ENCODE data around the gene STEAP1. TPM values are rescaled to one million over a fixed set of nuclear protein-coding genes. Genes with fewer than 3 reads are reported as not detected.
"Not testable (repeated sequence)": the region's sequence is repeated elsewhere in the genome, so short reads cannot be mapped to it uniquely, and the experiment has no call there.

Gene STEAP1
- 30.0 and 30.3 TPM in 2 replicates for total RNA-seq (2014; rRNA removed; shearing (Covaris generic))

DNA sequence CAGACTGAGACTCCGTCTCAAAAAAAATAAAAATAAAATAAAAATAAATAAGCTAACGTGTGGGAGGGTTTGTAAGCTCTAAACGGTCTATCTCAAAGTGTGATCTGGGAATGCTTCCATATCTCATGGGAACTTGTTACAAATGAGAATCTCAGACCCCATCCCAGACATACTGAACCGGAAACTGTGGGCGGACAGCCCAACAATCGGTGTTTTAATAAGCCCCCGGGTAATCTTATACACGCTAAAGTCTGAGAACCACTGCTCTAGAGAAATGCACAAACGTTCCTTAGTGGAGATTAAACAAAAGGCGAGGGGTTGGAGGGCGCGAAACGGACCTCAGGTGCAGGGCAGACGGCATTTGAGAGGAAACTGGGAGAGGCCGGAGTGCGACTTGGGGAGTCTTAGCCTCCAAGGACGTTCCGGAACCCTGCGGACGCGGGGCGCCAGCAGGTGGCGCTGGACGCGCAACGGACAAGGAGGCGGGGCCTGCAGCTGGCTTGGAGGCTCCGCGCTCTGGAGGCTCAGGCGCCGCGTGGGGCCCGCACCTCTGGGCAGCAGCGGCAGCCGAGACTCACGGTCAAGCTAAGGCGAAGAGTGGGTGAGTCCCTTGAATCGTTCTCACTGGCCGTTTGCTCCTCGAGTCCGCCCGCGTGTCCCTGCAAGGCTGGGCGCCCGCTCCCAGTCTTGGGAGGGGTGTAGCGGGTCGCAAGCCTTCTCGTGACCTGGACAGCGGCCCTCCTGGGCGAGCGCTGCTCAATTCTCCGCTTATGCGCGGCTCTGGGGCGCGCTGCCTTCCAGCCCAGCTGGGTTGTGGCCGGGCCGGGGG, at the start of gene STEAP1:
Gene STEAP1, plus strand, starts transcription at position 527 of the 829 bp plus-strand sequence. CDS start 5,320 bp downstream, outside the sequence.
- DNase-seq (ENCODE audit: low read depth) = peak; percentile 88

DNA sequence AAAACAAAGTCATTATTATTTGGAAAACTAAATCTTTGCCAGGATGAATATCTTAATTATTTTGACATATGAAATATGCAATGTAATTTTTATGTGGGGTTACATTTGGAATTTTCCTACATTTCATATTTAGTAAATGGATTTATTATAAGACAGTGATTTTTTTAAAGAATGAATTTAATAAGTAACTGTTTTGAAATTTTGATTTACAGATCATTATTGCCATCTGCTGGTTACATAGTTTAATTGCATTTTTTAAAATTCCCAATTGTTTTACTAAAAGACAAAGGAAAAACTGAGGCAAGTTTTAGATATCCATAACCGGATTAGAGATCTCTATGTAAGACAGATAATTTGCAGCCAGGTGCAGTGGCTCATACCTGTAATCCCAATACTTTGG, 39.3 kb upstream of the STEAP1 start:
- not testable (repeated sequence) for DNase-seq (ENCODE audit: low read depth)

DNA sequence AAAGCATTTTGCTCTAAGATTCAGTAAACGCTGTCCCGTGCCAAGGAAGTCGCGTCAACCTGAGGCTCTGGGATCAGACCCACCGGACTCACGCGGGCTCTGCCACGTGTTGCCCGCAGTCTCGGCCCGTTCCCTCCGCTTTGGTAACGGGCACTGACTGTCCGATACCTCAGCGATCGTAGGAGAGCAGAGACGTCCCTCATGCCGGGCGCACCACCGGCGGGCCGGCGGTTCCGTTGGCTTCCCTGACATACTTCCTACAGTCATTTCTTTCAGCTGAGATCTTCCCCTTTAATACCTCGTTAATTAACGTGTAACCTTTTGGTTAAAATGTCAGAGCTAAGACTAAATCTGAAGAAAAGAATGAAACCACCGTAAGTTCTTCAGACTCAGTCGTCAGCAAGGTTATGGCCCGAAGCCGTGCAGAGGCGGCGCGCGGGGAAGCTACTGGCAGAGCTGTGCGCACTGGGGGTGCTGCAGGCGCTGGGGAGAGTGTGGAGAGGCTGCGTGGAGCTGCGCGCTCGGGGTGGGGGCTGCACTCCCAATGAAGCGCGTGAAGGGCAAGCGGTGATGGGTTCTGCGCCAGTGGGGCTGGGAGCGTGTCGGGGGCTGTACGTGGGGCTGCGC, 35.6 kb upstream of the STEAP1 start:
- DNase-seq (ENCODE audit: low read depth) = peak; percentile 6

- peak; percentile 15 for DNase-seq (ENCODE audit: low read depth)
Observed at GRCh38 chr7:90119178-90119971, 34.9 kb upstream of the STEAP1 start.

- not testable (repeated sequence) for DNase-seq (ENCODE audit: low read depth)
Observed at GRCh38 chr7:90120205-90120604, 34.1 kb upstream of the STEAP1 start.

DNA sequence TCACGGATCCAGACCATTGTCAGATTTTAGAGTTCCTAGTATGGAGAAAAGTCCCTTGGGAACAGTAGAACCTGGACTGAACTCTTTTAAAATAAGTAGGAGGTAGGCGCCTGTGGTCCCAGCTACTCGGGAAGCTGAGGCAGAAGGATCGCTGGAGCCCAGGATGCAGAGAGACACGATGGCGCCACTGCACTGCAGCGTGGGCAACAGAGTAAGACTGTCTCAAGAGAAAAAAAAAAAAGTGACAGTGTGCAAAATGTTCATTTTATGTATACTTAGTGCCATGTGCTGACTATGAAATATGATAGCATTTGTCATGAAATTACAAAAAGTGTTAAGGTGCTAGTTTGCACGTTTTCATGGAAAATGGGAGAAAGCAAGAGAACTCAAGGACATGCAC, 22.5 kb upstream of the STEAP1 start:
- not testable (repeated sequence) for DNase-seq (ENCODE audit: low read depth)

DNA sequence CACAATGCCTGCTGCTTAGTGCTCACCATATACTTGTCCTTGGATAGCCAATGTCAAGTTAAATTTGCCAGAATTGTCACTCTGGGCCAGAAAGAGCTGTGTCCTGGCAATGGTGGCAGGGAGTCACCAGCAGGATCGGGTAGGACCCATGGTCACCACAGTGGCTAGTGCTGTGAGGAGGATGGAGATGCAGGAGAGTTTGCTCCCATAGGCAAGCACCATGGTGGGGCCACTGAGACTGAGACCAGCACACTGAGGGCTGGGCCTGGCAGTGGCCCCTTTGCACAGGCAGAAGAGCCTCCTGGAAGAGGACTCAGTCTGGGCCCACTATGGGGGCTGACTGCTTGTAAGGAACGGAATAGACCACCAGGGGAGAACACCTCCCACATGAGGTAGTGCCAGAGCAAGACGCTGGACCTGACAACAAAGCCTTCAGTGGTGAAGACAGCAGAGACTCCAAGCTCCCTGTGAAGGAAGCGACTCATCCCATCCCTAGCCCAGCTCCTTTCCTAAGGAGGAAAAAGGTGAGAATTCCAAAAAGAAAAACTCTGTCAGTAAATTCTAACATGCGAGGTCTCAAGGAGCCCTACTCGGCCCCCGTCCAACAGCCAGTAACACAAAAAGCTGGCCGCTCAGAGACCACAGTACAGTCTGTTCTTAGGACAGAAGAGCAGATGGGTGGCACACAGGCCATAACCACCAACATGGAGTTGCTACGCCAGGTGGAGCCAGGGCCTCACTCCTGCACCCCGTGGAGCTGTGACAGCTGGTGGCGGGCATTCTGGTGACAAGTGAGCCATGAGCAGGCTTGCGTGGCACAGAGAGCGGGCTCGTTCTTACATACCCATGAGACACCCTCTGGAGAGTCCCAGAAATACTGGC, 6.9 kb upstream of the STEAP1 start:
- DNase-seq (ENCODE audit: low read depth) = not testable (repeated sequence)

- DNase-seq (ENCODE audit: low read depth) = not testable (repeated sequence)
Observed at GRCh38 chr7:90149428-90149827, 4.8 kb upstream of the STEAP1 start.

GRCh38 chr7:90151884-90152283, 2.4 kb upstream of the STEAP1 start:
- DNase-seq (ENCODE audit: low read depth) = not testable (repeated sequence)

GRCh38 chr7:90152642-90153253, 1.5 kb upstream of the STEAP1 start:
- peak; percentile 81 for DNase-seq (ENCODE audit: low read depth)

GRCh38 chr7:90155206-90155605, 937 bp downstream of the STEAP1 start:
- peak; percentile 9 for DNase-seq (ENCODE audit: low read depth)

- peak; percentile 46 for DNase-seq (ENCODE audit: low read depth)
Observed at GRCh38 chr7:90157331-90157730, 3.1 kb downstream of the STEAP1 start.

DNA sequence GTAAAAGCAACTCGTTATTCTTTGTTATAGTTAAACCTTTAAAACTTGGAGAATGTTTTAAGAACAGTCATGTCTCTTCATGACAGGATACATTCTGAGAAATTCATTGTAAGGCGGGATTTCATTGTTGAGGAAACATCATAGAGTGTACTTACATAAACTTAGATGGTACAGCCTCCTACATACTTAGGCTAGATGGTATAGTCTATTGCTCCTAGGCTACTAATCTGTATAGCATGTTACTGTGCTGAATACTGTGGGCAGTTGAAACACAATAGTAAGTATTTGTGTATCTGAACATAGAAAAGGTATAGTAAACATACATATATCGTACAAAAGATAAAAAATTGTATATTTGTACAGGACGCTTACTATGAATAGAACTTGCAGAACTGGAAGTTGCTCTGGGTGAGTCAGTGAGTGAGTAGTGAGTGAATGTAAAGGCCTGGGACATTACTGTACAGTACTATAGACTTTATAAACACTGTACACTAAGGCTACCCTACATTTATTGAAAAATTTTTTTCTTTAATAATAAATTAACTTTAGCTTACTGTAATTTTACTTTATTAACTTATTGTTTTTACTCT, 3.6 kb downstream of the STEAP1 start:
- not testable (repeated sequence) for DNase-seq (ENCODE audit: low read depth)

- DNase-seq (ENCODE audit: low read depth) = no peak
Observed at GRCh38 chr7:90163534-90163933, 9.3 kb downstream of the STEAP1 start.

GRCh38 chr7:90165724-90166123, 11.5 kb downstream of the STEAP1 start:
- DNase-seq (ENCODE audit: low read depth) = no peak

GRCh38 chr7:90166153-90166552, 11.9 kb downstream of the STEAP1 start:
- no peak for DNase-seq (ENCODE audit: low read depth)

- no peak for DNase-seq (ENCODE audit: low read depth)
Observed at GRCh38 chr7:90167361-90167760, 13.1 kb downstream of the STEAP1 start.

DNA sequence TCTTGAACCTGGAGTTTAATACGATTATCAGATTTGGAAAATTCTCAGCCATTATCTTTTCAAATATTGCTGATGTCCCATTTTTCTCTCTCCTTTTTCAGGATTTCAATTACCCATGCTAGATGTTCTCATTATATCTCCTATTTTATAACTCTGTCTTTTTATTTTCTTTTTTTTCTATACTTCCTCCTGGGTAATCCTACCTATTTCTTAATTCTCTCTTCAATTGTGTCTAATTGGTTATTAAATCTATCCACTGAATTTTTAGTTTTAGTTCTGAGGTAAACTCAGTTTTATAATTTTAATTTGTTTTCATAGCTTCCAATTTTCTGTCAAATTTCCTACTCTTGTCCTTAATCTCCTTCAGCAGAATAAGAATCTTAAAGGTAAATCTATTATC, 15.6 kb downstream of the STEAP1 start:
- no peak for DNase-seq (ENCODE audit: low read depth)

GRCh38 chr7:90172121-90172520, 17.9 kb downstream of the STEAP1 start:
- no peak for DNase-seq (ENCODE audit: low read depth)

DNA sequence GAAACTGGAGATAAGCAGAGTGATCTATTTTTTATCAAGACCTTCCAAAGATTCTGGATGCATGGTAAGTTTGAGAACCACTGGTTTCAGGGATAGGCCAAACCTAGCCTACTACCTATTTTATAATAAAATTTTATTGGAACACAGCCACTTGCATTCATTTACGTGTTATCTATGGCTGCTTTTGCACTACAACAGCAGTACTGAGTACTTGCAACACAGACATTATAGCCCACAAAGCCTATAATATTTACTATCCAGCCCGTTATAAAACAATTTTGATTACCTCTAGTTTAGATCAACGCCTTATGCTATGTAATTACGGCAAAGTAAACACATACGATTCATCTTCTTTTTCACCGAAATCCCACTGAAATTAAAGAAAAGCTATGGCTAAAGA, 18.4 kb downstream of the STEAP1 start:
- no peak for DNase-seq (ENCODE audit: low read depth)
